Upper lobe of left lung (tissue), 6 donors: ENCODE data around the gene SEC16B. TPM values are rescaled to one million over a fixed set of nuclear protein-coding genes. Genes with fewer than 3 reads are reported as not detected.
A peak's percentile ranks its signal among the peaks of the same experiment; 100 is the strongest.

Experiments
- ATAC-seq, 2 donors: fragments of 200-7000 bp; cut with Tn5 transposase; one replicate each; pipeline ENCODE4 v1.9.1; 2022; ENCODE audit warnings: mild to moderate bottlenecking in 2 of 2, moderate library complexity in 2 of 2; ENCODE audit not compliant: low FRiP score in 2 of 2
- DNase-seq, 2 donors: peaks; one replicate each; pipeline ENCODE4 v3.0.0-alpha.2; 2019 to 2020
- H3K27ac ChIP-seq, 4 donors: fragments of 200-600 bp; sonication (generic); one replicate each; pipeline ENCODE4 v1.5.1; 2016 to 2019
- H3K27me3 ChIP-seq, 4 donors: fragments of 200-600 bp; sonication (generic); one replicate each; pipeline ENCODE4 v1.5.1; 2017 to 2019
- H3K36me3 ChIP-seq, 4 donors: fragments of 200-600 bp; sonication (generic); one replicate each; pipeline ENCODE4 v1.5.1; 2016 to 2019
- H3K4me1 ChIP-seq, 4 donors: fragments of 200-600 bp; sonication (generic); one replicate each; pipeline ENCODE4 v1.5.1; 2018 to 2019
- H3K4me3 ChIP-seq, 4 donors: fragments of 200-600 bp; sonication (generic); one replicate each; pipeline ENCODE4 v1.5.1; 2017 to 2019; ENCODE audit warnings: mild to moderate bottlenecking in 2 of 4, moderate library complexity in 1 of 4
- H3K9me3 ChIP-seq, 4 donors: fragments of 200-600 bp; sonication (generic); one replicate each; pipeline ENCODE4 v1.5.1; 2018 to 2019
- EP300 ChIP-seq, 4 donors: sonication (generic); formaldehyde crosslinking; IDR thresholded peaks; one replicate each; pipeline ENCODE4 v1.5.1; 2017; ENCODE audit warnings: antibody characterized with exemption in 4 of 4, control low read depth in 2 of 4
- POLR2A ChIP-seq, 4 donors: fragments of 450-650 bp; IDR thresholded peaks; one replicate each; pipeline ENCODE4 v1.5.1; 2016 to 2017; ENCODE audit warnings: antibody characterized with exemption in 4 of 4, mild to moderate bottlenecking in 2 of 4
- POLR2AphosphoS5 ChIP-seq, 2 donors: sonication (generic); formaldehyde crosslinking; IDR thresholded peaks; one replicate each; pipeline ENCODE4 v1.5.1; 2017; ENCODE audit warnings: antibody characterized with exemption in 2 of 2
- WGBS, 2 donors: methylation state at CpG; one replicate each; pipeline ENCODE4 v1.1.5; 2017 to 2018; 5-methylcytosine and 5-hydroxymethylcytosine counted together
- total RNA-seq, 6 donors: library from RNA; depleted of rRNA in 4 of 6; stranded (reverse); fragments of >200 nt in 4 of 6; gene quantifications; one replicate each; pipeline versions ENCODE4 v1.1.0 to v1.2.1, GENCODE V29; 2016 to 2021
- TF ChIP-seq, protein P1 (sequence below), 6 experiments: fragments of 450-650 bp in 4 of 6; fragments of 200-600 bp in 2 of 6; sonication (generic) in 2 of 6; IDR thresholded peaks; one replicate each; pipeline ENCODE4 v1.5.1; 2016 to 2019; ENCODE audit warnings: antibody characterized with exemption in 6 of 6
- donor health status: DM: no; HTN: no; CAD: no; lungs with moderate emphysema.
- donor health status: DM: no; HTN: yes; CAD: no; lungs with severe emphysema.

The SEC16B gene
- total RNA-seq, 6 donors from 2014 or later = 1.3 to 26.2 (median 3.1) TPM

DNA sequence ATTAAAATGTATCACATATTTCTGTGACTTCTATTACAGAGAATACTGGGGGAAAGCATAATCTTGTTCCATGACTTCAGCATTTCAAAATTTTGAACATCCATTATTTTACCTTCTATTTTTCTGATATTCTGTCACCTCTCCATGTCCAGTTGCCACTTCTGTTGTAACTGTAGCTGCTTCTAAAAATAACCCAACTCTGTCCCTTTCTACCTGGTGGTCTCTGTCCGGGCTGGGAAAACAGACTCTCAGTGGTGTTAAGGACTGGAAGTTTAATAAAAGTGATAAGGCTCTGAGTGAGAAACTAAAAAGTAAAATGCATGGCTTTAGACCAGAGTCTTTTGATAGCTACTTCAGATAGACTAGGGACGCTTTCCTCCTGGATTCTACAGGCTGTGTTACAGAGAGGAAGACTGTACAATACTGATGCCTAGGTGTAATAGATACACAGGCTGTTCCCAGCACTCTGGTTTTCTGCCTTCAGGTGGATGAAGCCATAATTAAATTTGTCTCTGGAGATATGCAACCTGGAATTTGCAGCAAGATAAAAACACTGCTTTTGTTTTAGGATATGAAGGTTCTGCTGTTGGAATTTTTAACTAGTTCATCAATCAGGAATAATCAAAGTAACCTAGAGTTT lies 42.1 kb upstream of the SEC16B start:
- DNase-seq = no peak
- 61 to 65% methylated on average over 2 of the region's 2 CpGs for WGBS, 2 donors
- peaks cover 0 to 6% (median 0%) of the 10 kb centered on the region in 4 donors for H3K36me3 ChIP-seq
- no peak overlapping the region for H3K4me3 ChIP-seq
- no peaks in the 10 kb centered on the region for H3K9me3 ChIP-seq
- no peaks in the 10 kb centered on the region for H3K27me3 ChIP-seq
- no peak overlapping the region for H3K27ac ChIP-seq
- no peak for ATAC-seq
- no peaks in the 10 kb centered on the region for H3K4me1 ChIP-seq
- TF ChIP-seq EP300 (IDR thresholded peaks at IDR 0.05) = no peak
- no peak for TF ChIP-seq POLR2AphosphoS5 (IDR thresholded peaks at IDR 0.05)
- no peak for TF ChIP-seq POLR2A (IDR thresholded peaks at IDR 0.05)
- TF ChIP-seq, protein P1, sequence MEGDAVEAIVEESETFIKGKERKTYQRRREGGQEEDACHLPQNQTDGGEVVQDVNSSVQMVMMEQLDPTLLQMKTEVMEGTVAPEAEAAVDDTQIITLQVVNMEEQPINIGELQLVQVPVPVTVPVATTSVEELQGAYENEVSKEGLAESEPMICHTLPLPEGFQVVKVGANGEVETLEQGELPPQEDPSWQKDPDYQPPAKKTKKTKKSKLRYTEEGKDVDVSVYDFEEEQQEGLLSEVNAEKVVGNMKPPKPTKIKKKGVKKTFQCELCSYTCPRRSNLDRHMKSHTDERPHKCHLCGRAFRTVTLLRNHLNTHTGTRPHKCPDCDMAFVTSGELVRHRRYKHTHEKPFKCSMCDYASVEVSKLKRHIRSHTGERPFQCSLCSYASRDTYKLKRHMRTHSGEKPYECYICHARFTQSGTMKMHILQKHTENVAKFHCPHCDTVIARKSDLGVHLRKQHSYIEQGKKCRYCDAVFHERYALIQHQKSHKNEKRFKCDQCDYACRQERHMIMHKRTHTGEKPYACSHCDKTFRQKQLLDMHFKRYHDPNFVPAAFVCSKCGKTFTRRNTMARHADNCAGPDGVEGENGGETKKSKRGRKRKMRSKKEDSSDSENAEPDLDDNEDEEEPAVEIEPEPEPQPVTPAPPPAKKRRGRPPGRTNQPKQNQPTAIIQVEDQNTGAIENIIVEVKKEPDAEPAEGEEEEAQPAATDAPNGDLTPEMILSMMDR (IDR thresholded peaks at IDR 0.05) = no peak

- 56 to 57% methylated on average over 3 of the region's 3 CpGs for WGBS, 2 donors
- no peak for DNase-seq
- TF ChIP-seq, protein P1 (IDR thresholded peaks at IDR 0.05) = no peak
- TF ChIP-seq POLR2AphosphoS5 (IDR thresholded peaks at IDR 0.05) = no peak
- TF ChIP-seq POLR2A (IDR thresholded peaks at IDR 0.05) = no peak
- TF ChIP-seq EP300 (IDR thresholded peaks at IDR 0.05) = no peak
- Histone ChIP-seq H3K4me1 (no peaks in the 10 kb centered on the region), H3K27me3 (no peaks in the 10 kb centered on the region), H3K9me3 (no peaks in the 10 kb centered on the region), H3K4me3 (no peak overlapping the region), H3K36me3 (peaks cover 0 to 4% (median 0%) of the 10 kb centered on the region in 4 donors), H3K27ac (peak overlapping the region in 1 of 4 donors; percentile 11)
- no peak for ATAC-seq
These were observed 41.6 kb upstream of the SEC16B start for GRCh38 chr1:178011465-178011828.

GRCh38 chr1:178010674-178011464 lies 41.0 kb upstream of the SEC16B start:
- Histone ChIP-seq H3K36me3 (peaks cover 0 to 4% (median 0%) of the 10 kb centered on the region in 4 donors), H3K4me1 (no peaks in the 10 kb centered on the region), H3K27me3 (no peaks in the 10 kb centered on the region), H3K4me3 (no peak overlapping the region), H3K27ac (peak overlapping the region in 1 of 4 donors; percentile 11), H3K9me3 (no peaks in the 10 kb centered on the region)
- ATAC-seq = no peak
- no peak for DNase-seq
- WGBS, 2 donors = 64 to 67% methylated on average over 10 of the region's 10 CpGs
- TF ChIP-seq POLR2A (IDR thresholded peaks at IDR 0.05) (no peak), POLR2AphosphoS5 (IDR thresholded peaks at IDR 0.05) (no peak), EP300 (IDR thresholded peaks at IDR 0.05) (no peak)
- TF ChIP-seq, protein P1 (IDR thresholded peaks at IDR 0.05) = no peak

DNA sequence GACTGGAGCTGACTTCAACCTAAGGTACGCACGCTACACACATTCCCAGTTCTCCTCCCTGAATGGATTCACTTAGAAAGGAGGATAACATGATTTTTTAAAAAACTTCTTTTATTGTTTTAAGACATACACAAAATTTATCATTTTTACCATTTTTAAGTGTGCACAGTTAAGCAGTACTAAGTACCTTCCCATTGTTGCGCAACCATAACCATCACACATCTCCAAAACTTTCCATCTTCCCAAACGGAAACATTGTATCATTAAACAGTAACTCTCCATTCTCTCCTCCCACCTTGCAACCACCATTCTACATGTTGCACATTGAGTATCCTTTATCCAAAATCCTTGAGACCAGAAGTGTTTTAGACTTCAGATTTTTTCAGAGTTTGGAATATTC lies 36.2 kb upstream of the SEC16B start:
- WGBS, 2 donors = 93 to 94% methylated on average over 4 of the region's 4 CpGs
- no peak for ATAC-seq
- TF ChIP-seq, protein P1 (IDR thresholded peaks at IDR 0.05) = no peak
- no peak for TF ChIP-seq POLR2AphosphoS5 (IDR thresholded peaks at IDR 0.05)

More for the DNA sequence above, 36.2 kb upstream of the SEC16B start:
- peaks cover 0 to 4% (median 0%) of the 10 kb centered on the region in 4 donors for H3K36me3 ChIP-seq
- no peaks in the 10 kb centered on the region for H3K27me3 ChIP-seq
- H3K27ac ChIP-seq = no peak overlapping the region
- no peaks in the 10 kb centered on the region for H3K4me1 ChIP-seq
- DNase-seq = no peak
- no peak overlapping the region for H3K4me3 ChIP-seq
- H3K9me3 ChIP-seq = no peaks in the 10 kb centered on the region
